Measurements from ENCODE around the gene STKLD1.

- TF ChIP-seq POLR2A (IDR thresholded peaks at IDR 0.05; ENCODE audit: low read depth, low read length) (no peak), POLR2AphosphoS5 (IDR thresholded peaks at IDR 0.05; ENCODE audit: low read depth, low read length) (no peak), SPI1 (IDR thresholded peaks at IDR 0.05; ENCODE audit: low read depth, low read length) (no peak), TAF1 (IDR thresholded peaks at IDR 0.05; ENCODE audit: low read depth, low read length) (no peak), PAX5 (IDR thresholded peaks at IDR 0.05; ENCODE audit: insufficient read depth, low read length, severe bottlenecking) (no peak)
These were observed 1.5 kb upstream of the STKLD1 start for GRCh38 chr9:133374612-133375115.

All from GM12891 (cell line).